OCI-LY1 (cell line): ENCODE results near the gene PHOSPHO2.

ENCODE experiments used
- CTCF ChIP-seq: fragments of 200-600 bp; sonication (generic), shearing (Covaris generic); IDR thresholded peaks from 2 replicates; pipeline ENCODE4 v1.5.1; 2017; ENCODE audit warnings: mild to moderate bottlenecking, antibody characterized with exemption, low read length, moderate library complexity, mixed read lengths
- EZH2 ChIP-seq: fragments of 200-600 bp; sonication (generic), shearing (Covaris generic); IDR thresholded peaks from 2 replicates; pipeline ENCODE4 v1.8.0; 2017; ENCODE audit warnings: borderline replicate concordance, mixed run types, mild to moderate bottlenecking, antibody characterized with exemption, low read length, moderate library complexity, mixed read lengths

- no peak for TF ChIP-seq CTCF
- TF ChIP-seq EZH2 = no peak
Measured at GRCh38 chr2:169696381-169696780, 2.1 kb downstream of the PHOSPHO2 start.
